ENCODE measurements around the gene EXD3. TPM values are rescaled to one million over a fixed set of nuclear protein-coding genes. Genes with fewer than 3 reads are reported as not detected.
"Not testable (repeated sequence)": the region's sequence is repeated elsewhere in the genome, so short reads cannot be mapped to it uniquely, and the experiment has no call there.

Gene EXD3
- polyA plus RNA-seq, 1 experiment, result 4.0 TPM

DNA sequence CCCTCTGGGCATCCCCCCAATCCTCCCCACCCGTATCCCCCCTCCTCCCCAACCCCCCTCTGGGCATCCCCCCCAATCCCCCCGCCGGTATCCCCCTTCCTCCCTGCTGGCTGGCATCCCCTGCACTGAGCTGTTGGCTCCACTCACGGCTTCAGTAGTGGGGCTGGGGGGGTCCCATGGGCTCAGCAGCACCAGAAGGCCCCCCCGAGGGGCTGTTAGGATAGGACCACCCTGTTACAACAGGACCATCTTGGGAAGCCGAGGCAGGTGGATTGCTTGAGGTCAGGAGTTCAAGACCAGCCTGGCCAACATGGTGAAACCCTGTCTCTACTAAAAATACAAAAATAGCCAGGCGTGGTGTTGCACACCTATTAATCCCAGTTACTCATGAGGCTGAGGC lies 42.4 kb downstream of the EXD3 start:
- ChIA-PET POLR2A (no interaction called here), CTCF (no interaction called here)
- TF ChIP-seq CTCF (IDR thresholded peaks at IDR 0.05; ENCODE audit: low read depth, low read length), result no peak

GRCh38 chr9:137380171-137380570 lies 42.8 kb downstream of the EXD3 start:
- CTCF ChIA-PET, result no interaction called here
- TF ChIP-seq CTCF (IDR thresholded peaks at IDR 0.05; ENCODE audit: low read depth, low read length), result no peak
- Histone ChIP-seq H3K4me3 (ENCODE audit: low read depth, low read length) (no peak overlapping the region), H3K27me3 (ENCODE audit: control insufficient read depth, insufficient read depth, low read length) (no peaks in the 10 kb centered on the region), H3K27ac (ENCODE audit: low read depth, low read length) (no peak overlapping the region), H3K9me3 (ENCODE audit: control insufficient read depth, insufficient read depth, low read length) (peaks cover 19% of the 10 kb centered on the region; the same call in 1 of the 2 replicates)
- DNase-seq (ENCODE audit: low read depth, low spot score), result no peak
- POLR2A ChIA-PET, result no interaction called here

More for the DNA sequence above, 42.4 kb downstream of the EXD3 start:
- no peak for DNase-seq (ENCODE audit: low read depth, low spot score)
- Histone ChIP-seq H3K4me3 (ENCODE audit: low read depth, low read length) (no peak overlapping the region), H3K9me3 (ENCODE audit: control insufficient read depth, insufficient read depth, low read length) (peaks cover 16% of the 10 kb centered on the region; the same call in 1 of the 2 replicates), H3K27me3 (ENCODE audit: control insufficient read depth, insufficient read depth, low read length) (no peaks in the 10 kb centered on the region), H3K27ac (ENCODE audit: low read depth, low read length) (no peak overlapping the region)

DNA sequence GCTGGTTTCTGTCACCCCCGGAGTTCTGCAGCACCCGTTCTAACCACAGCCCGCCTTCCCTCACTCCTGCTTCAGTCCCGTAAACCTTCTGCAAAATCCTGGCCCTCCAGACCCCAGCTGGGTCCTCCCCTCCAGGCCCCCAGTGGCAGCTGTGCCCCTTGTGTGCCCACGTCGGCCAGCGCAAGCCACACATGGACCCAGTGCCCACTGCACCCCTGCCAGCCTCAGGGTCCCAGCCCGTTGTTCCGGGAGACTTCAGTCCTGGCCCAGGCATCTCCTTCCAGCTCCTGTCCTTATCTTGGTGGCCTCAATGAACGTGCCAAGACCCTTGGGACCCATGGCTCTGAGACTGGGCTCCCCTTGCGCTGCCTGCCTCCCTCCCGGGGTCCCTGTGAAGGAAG lies 43.2 kb downstream of the EXD3 start:
- CTCF ChIA-PET, result no interaction called here

GRCh38 chr9:137378688-137379410 lies 44.1 kb downstream of the EXD3 start:
- not testable (repeated sequence) for DNase-seq (ENCODE audit: low read depth, low spot score); H3K4me3 ChIP-seq (ENCODE audit: low read depth, low read length)

More for the DNA sequence above, 43.2 kb downstream of the EXD3 start:
- POLR2A ChIA-PET, result no interaction called here
- Histone ChIP-seq H3K27ac (ENCODE audit: low read depth, low read length) (no peak overlapping the region), H3K4me3 (ENCODE audit: low read depth, low read length) (no peak overlapping the region), H3K27me3 (ENCODE audit: control insufficient read depth, insufficient read depth, low read length) (no peaks in the 10 kb centered on the region), H3K9me3 (ENCODE audit: control insufficient read depth, insufficient read depth, low read length) (peaks cover 22% of the 10 kb centered on the region; the same call in 1 of the 2 replicates)
- DNase-seq (ENCODE audit: low read depth, low spot score), result no peak
- no peak for TF ChIP-seq CTCF (IDR thresholded peaks at IDR 0.05; ENCODE audit: low read depth, low read length)

DNA sequence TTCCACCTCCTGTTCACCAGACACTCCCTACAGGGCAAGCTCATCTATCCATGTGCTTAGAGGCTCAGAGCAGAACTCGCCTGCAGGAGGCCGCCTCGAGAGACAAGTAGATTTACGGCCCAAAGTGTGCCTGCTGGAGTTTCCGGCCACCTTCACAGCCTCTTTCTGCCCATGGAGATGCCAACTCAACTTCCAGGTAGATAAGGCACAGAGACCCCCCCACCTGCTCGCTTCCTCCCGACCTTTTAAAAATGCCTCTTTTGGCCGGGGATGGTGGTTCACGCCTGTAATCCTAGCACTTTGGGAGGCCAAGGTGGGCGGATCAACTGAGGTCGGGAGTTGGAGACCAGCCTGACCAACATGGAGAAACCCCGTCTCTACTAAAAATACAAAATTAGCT lies 46.6 kb downstream of the EXD3 start:
- ChIA-PET POLR2A (interaction anchor here (0.7 kb wide), 1 partner anchor 155 kb away, joined by 4 read pairs; no protein-coding TSS in a partner anchor), CTCF (no interaction called here)
- no peak overlapping the region for H3K27ac ChIP-seq (ENCODE audit: low read depth, low read length)
- no peak overlapping the region for H3K4me3 ChIP-seq (ENCODE audit: low read depth, low read length)
- no peaks in the 10 kb centered on the region for H3K27me3 ChIP-seq (ENCODE audit: control insufficient read depth, insufficient read depth, low read length)
- peaks cover 30% of the 10 kb centered on the region; the same call in 1 of the 2 replicates for H3K9me3 ChIP-seq (ENCODE audit: control insufficient read depth, insufficient read depth, low read length)
- no peak for DNase-seq (ENCODE audit: low read depth, low spot score)
- no peak for TF ChIP-seq CTCF (IDR thresholded peaks at IDR 0.05; ENCODE audit: low read depth, low read length)

More at GRCh38 chr9:137378688-137379410, 44.1 kb downstream of the EXD3 start:
- H3K27me3 ChIP-seq (ENCODE audit: control insufficient read depth, insufficient read depth, low read length); POLR2A ChIA-PET; H3K27ac ChIP-seq (ENCODE audit: low read depth, low read length); CTCF ChIA-PET: not testable (repeated sequence)
- H3K9me3 ChIP-seq (ENCODE audit: control insufficient read depth, insufficient read depth, low read length), result peaks cover 29% of the 10 kb centered on the region; the same call in 1 of the 2 replicates
